K562 (cell line): Measurements from ENCODE around the gene TBX1. TPM values are rescaled to one million over a fixed set of nuclear protein-coding genes. Genes with fewer than 3 reads are reported as not detected.
A peak's percentile ranks its signal among the peaks of the same experiment; 100 is the strongest.

Experiments
- CREB3L1 ChIP-seq: fragments of 450-650 bp; IDR thresholded peaks from 2 replicates; pipeline ENCODE4 v1.6.1; 2014; ENCODE audit warnings: low read depth, mild to moderate bottlenecking, moderate library complexity, borderline replicate concordance
- GATA2 ChIP-seq: sonication (generic); formaldehyde crosslinking; IDR thresholded peaks from 2 replicates; pipeline ENCODE4 v1.4.0; 2020; ENCODE audit warnings: mild to moderate bottlenecking, missing genetic modification reagents
- POLR2A ChIP-seq: fragments of 450-650 bp; conservative IDR thresholded peaks from 2 replicates; pipeline ENCODE4 v1.6.1; 2016
- PRMT5 ChIP-seq: sonication (generic); formaldehyde crosslinking; IDR thresholded peaks from 2 replicates; pipeline ENCODE4 v1.5.0; 2020; ENCODE audit warnings: missing genetic modification reagents
- RBM17 ChIP-seq: fragments of 200-400 bp; formaldehyde crosslinking; IDR thresholded peaks from 2 replicates; pipeline ENCODE4 v1.6.1; 2017; ENCODE audit warnings: low read depth, mild to moderate bottlenecking, low read length, borderline replicate concordance
- SMAD4 ChIP-seq: fragments of 250-450 bp; sonication (Bioruptor Pico); conservative IDR thresholded peaks from 2 replicates; pipeline ENCODE4 v1.8.0; 2021; ENCODE audit warnings: inconsistent platforms, mild to moderate bottlenecking, moderate library complexity
- ZBTB12 ChIP-seq: fragments of 250-450 bp; sonication (Bioruptor Pico); IDR thresholded peaks from 2 replicates; pipeline ENCODE4 v1.4.0; 2020
- polyA plus RNA-seq, 8 experiments: library from polyadenylated mRNA; depleted of rRNA in 4 of 8; stranded (reverse) in 5 of 8; unstranded in 3 of 8; fragments of >200 nt; fragmentation: Nextera tagmentation in 2 of 8; fragmentation: Illumina TruSeq in 1 of 8; extraction: Ambion mirVana in 2 of 8; extraction: Trizol in 1 of 8; gene quantifications; 2 replicates each; pipeline versions ENCODE4 v1.2.1 to v1.2.3, GENCODE V29; 2011 to 2014; ENCODE audit warnings: inconsistent platforms in 1 of 8, missing spikeins in 1 of 8
- total RNA-seq, 7 experiments: library from RNA; depleted of rRNA in 6 of 7; stranded (reverse); fragments of >200 nt in 6 of 7; fragmentation: Illumina TruSeq in 2 of 7; extraction: Trizol in 2 of 7; gene quantifications; 2 replicates each; pipeline versions ENCODE4 v1.2.1 to v1.2.3, GENCODE V29; 2011 to 2021; ENCODE audit warnings: low replicate concordance in 1 of 7
- TF ChIP-seq, protein P1 (sequence below): fragments of 450-650 bp; IDR thresholded peaks from 2 replicates; pipeline ENCODE4 v1.6.1; 2016; ENCODE audit warnings: low read depth, mild to moderate bottlenecking, moderate library complexity
- TF ChIP-seq, protein P2 (sequence below): fragments of 250-450 bp; sonication (Bioruptor Pico); IDR thresholded peaks from 2 replicates; pipeline ENCODE4 v1.6.1; 2021; ENCODE audit warnings: mild to moderate bottlenecking
- TF ChIP-seq, protein P3 (sequence below), 2 experiments: fragments of 450-650 bp in 1 of 2; sonication (generic) in 1 of 2; formaldehyde crosslinking in 1 of 2; IDR thresholded peaks; 2 replicates each; pipeline versions ENCODE4 v1.7.1 to v1.9.0; 2016 to 2022; ENCODE audit warnings: inconsistent platforms in 1 of 2, mild to moderate bottlenecking in 1 of 2, missing genetic modification reagents in 1 of 2
- TF ChIP-seq, protein P4 (sequence below): fragments of 450-650 bp; formaldehyde crosslinking; IDR thresholded peaks from 2 replicates; pipeline ENCODE4 v1.4.0; 2020; ENCODE audit warnings: mild to moderate bottlenecking, moderate library complexity

The TBX1 gene
- total and polyA plus RNA-seq, 9 of the 15 experiments (the other 6 are each of a cell fraction or from before 2014, with no cell fraction given): 0.07 to 35.0 (median 3.9) TPM

GRCh38 chr22:19779685-19780268, 19.2 kb downstream of the TBX1 start (continued):
- TF ChIP-seq, protein P1, sequence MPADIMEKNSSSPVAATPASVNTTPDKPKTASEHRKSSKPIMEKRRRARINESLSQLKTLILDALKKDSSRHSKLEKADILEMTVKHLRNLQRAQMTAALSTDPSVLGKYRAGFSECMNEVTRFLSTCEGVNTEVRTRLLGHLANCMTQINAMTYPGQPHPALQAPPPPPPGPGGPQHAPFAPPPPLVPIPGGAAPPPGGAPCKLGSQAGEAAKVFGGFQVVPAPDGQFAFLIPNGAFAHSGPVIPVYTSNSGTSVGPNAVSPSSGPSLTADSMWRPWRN: no peak
- TF ChIP-seq CREB3L1 (no peak), GATA2 (CRISPR knock-in tag) (no peak), POLR2A (no peak), ZBTB12 (no peak), SMAD4 (0 out of 2 replicates have a peak, but pooled peaks have one; percentile 6), PRMT5 (CRISPR knock-in tag) (no peak), RBM17 (no peak)
- TF ChIP-seq, protein P2, sequence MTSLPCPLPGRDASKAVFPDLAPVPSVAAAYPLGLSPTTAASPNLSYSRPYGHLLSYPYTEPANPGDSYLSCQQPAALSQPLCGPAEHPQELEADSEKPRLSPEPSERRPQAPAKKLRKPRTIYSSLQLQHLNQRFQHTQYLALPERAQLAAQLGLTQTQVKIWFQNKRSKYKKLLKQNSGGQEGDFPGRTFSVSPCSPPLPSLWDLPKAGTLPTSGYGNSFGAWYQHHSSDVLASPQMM: no peak
- TF ChIP-seq, protein P3, sequence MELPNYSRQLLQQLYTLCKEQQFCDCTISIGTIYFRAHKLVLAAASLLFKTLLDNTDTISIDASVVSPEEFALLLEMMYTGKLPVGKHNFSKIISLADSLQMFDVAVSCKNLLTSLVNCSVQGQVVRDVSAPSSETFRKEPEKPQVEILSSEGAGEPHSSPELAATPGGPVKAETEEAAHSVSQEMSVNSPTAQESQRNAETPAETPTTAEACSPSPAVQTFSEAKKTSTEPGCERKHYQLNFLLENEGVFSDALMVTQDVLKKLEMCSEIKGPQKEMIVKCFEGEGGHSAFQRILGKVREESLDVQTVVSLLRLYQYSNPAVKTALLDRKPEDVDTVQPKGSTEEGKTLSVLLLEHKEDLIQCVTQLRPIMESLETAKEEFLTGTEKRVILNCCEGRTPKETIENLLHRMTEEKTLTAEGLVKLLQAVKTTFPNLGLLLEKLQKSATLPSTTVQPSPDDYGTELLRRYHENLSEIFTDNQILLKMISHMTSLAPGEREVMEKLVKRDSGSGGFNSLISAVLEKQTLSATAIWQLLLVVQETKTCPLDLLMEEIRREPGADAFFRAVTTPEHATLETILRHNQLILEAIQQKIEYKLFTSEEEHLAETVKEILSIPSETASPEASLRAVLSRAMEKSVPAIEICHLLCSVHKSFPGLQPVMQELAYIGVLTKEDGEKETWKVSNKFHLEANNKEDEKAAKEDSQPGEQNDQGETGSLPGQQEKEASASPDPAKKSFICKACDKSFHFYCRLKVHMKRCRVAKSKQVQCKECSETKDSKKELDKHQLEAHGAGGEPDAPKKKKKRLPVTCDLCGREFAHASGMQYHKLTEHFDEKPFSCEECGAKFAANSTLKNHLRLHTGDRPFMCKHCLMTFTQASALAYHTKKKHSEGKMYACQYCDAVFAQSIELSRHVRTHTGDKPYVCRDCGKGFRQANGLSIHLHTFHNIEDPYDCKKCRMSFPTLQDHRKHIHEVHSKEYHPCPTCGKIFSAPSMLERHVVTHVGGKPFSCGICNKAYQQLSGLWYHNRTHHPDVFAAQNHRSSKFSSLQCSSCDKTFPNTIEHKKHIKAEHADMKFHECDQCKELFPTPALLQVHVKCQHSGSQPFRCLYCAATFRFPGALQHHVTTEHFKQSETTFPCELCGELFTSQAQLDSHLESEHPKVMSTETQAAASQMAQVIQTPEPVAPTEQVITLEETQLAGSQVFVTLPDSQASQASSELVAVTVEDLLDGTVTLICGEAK (IDR thresholded peaks at IDR 0.05): no peak
- TF ChIP-seq, protein P3 (CRISPR knock-in tag; IDR thresholded peaks at IDR 0.05): no peak
- TF ChIP-seq, protein P4, sequence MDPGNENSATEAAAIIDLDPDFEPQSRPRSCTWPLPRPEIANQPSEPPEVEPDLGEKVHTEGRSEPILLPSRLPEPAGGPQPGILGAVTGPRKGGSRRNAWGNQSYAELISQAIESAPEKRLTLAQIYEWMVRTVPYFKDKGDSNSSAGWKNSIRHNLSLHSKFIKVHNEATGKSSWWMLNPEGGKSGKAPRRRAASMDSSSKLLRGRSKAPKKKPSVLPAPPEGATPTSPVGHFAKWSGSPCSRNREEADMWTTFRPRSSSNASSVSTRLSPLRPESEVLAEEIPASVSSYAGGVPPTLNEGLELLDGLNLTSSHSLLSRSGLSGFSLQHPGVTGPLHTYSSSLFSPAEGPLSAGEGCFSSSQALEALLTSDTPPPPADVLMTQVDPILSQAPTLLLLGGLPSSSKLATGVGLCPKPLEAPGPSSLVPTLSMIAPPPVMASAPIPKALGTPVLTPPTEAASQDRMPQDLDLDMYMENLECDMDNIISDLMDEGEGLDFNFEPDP (CRISPR knock-in tag): no peak
